ENCODE measurements around the gene OVOL1. TPM values are rescaled to one million over a fixed set of nuclear protein-coding genes. Genes with fewer than 3 reads are reported as not detected.

Gene OVOL1
- total and polyA plus RNA-seq, 7 donors, result 16.6 to 30.0 (median 22.7) TPM; not detected in 4

GRCh38 chr11:65787649-65788622, 1.1 kb downstream of the OVOL1 start:
- WGBS, 2 donors, result 1 to 3% methylated on average over 64 of the region's 64 CpGs
- peaks cover 30 to 63% (median 37%) of the 10 kb centered on the region in 3 donors for H3K27me3 ChIP-seq
- H3K36me3 ChIP-seq, result no peaks in the 10 kb centered on the region
- DNase-seq, result no peak
- TF ChIP-seq EP300 (IDR thresholded peaks at IDR 0.05), result no peak
- TF ChIP-seq POLR2A (IDR thresholded peaks at IDR 0.05), result peak in 1 of 2 donors; percentile 32
- no peak for TF ChIP-seq POLR2AphosphoS5 (IDR thresholded peaks at IDR 0.05)
- TF ChIP-seq, protein P1, sequence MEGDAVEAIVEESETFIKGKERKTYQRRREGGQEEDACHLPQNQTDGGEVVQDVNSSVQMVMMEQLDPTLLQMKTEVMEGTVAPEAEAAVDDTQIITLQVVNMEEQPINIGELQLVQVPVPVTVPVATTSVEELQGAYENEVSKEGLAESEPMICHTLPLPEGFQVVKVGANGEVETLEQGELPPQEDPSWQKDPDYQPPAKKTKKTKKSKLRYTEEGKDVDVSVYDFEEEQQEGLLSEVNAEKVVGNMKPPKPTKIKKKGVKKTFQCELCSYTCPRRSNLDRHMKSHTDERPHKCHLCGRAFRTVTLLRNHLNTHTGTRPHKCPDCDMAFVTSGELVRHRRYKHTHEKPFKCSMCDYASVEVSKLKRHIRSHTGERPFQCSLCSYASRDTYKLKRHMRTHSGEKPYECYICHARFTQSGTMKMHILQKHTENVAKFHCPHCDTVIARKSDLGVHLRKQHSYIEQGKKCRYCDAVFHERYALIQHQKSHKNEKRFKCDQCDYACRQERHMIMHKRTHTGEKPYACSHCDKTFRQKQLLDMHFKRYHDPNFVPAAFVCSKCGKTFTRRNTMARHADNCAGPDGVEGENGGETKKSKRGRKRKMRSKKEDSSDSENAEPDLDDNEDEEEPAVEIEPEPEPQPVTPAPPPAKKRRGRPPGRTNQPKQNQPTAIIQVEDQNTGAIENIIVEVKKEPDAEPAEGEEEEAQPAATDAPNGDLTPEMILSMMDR (IDR thresholded peaks at IDR 0.05), result no peak
- H3K4me3 ChIP-seq, result peak overlapping the region in 2 of 4 donors; percentile 23 to 29
- H3K27ac ChIP-seq, result peak overlapping the region in 1 of 4 donors; percentile 38
- intact Hi-C loops (cut with DNase I), result no loop called here
- peaks cover 0 to 25% (median 24%) of the 10 kb centered on the region in 4 donors for H3K4me1 ChIP-seq
- H3K9me3 ChIP-seq, result no peaks in the 10 kb centered on the region

- TF ChIP-seq POLR2AphosphoS5 (IDR thresholded peaks at IDR 0.05), result no peak
- Histone ChIP-seq H3K9me3 (no peaks in the 10 kb centered on the region), H3K27ac (no peak overlapping the region), H3K36me3 (no peaks in the 10 kb centered on the region), H3K4me1 (peaks cover 0 to 25% (median 24%) of the 10 kb centered on the region in 4 donors), H3K4me3 (no peak overlapping the region), H3K27me3 (peaks cover 30 to 63% (median 37%) of the 10 kb centered on the region in 3 donors)
- intact Hi-C loops (cut with DNase I), result no loop called here
- WGBS, 2 donors, result 28 to 70% methylated on average over 6 of the region's 6 CpGs
- DNase-seq, result no peak
Observed at GRCh38 chr11:65788821-65789220, 2.0 kb downstream of the OVOL1 start.

- no peak for TF ChIP-seq EP300 (IDR thresholded peaks at IDR 0.05)
- TF ChIP-seq POLR2A (IDR thresholded peaks at IDR 0.05), result no peak
- TF ChIP-seq, protein P1 (IDR thresholded peaks at IDR 0.05), result no peak
- WGBS, 2 donors, result 26 to 64% methylated on average over 14 of the region's 14 CpGs
- Histone ChIP-seq H3K4me3 (no peak overlapping the region), H3K27me3 (peaks cover 30 to 61% (median 37%) of the 10 kb centered on the region in 3 donors), H3K27ac (no peak overlapping the region), H3K9me3 (no peaks in the 10 kb centered on the region), H3K4me1 (peaks cover 0 to 25% (median 24%) of the 10 kb centered on the region in 4 donors), H3K36me3 (no peaks in the 10 kb centered on the region)
- no peak for DNase-seq
- intact Hi-C loops (cut with DNase I), result no loop called here
Observed at GRCh38 chr11:65789230-65790103, 2.6 kb downstream of the OVOL1 start.

DNA sequence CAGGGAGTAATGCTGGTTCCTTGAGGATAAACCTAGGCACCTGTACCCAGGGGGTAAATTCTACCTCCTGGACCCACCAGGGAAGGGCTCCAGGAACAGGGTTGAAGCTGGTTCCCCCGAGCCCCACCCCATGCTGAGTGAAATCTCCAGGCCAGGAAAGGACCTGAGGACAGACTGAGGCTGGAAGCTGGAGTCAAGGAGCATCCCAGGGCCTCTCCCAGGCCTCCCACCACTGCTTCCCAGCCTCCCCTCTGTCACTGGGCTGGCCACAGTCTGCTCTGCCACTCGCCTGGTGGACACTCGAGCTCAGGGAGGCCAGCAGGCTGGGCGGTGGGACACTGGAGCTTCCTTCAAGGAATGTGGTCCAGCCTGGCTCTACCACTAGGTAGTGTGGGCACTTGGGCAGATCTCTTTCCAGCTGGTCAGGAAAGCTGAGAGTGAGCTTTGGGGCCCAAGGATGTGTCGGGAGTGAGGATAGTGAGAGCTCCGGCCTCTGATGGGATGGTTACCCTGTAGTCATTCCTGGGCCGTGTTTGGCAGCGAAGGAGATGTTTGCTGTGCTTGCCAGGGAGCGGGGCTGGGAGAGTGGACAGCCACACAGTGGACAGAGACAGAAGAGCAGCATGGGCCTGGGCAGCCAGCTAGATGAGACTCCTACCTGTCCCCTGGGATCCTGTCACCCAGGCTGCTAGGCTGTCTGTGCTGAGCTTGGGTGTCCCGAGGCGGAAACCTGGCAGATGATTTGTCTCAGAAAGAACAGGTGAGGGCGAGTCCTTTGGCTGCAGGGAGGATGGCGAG, 3.4 kb downstream of the OVOL1 start:
- 25 to 74% methylated on average over 13 of the region's 13 CpGs for WGBS, 2 donors
- Histone ChIP-seq H3K36me3 (no peaks in the 10 kb centered on the region), H3K27me3 (peaks cover 30 to 53% (median 35%) of the 10 kb centered on the region in 3 donors), H3K4me1 (peaks cover 0 to 25% (median 24%) of the 10 kb centered on the region in 4 donors), H3K9me3 (no peaks in the 10 kb centered on the region), H3K27ac (no peak overlapping the region), H3K4me3 (no peak overlapping the region)
- intact Hi-C loops (cut with DNase I), result no loop called here
- DNase-seq, result no peak
- TF ChIP-seq, protein P1 (IDR thresholded peaks at IDR 0.05), result no peak
- TF ChIP-seq EP300 (IDR thresholded peaks at IDR 0.05) (no peak), POLR2A (IDR thresholded peaks at IDR 0.05) (no peak), POLR2AphosphoS5 (IDR thresholded peaks at IDR 0.05) (no peak)

Data from sigmoid colon (tissue), 7 donors.